HCEC 1CT (cell line): ENCODE results near the gene BEX5.
"Not testable (repeated sequence)": the region's sequence is repeated elsewhere in the genome, so short reads cannot be mapped to it uniquely, and the experiment has no call there.

Source experiments
- DNase-seq: peaks from one replicate; pipeline ENCODE4 v3.0.0-alpha.2; 2017

Gene BEX5

GRCh38 chrX:102155806-102156179 is at the start of gene BEX5:
Gene BEX5 (minus strand): TSS chrX:102155977. CDS start chrX:102154265, 1,712 bp downstream.
- no peak for DNase-seq

DNA sequence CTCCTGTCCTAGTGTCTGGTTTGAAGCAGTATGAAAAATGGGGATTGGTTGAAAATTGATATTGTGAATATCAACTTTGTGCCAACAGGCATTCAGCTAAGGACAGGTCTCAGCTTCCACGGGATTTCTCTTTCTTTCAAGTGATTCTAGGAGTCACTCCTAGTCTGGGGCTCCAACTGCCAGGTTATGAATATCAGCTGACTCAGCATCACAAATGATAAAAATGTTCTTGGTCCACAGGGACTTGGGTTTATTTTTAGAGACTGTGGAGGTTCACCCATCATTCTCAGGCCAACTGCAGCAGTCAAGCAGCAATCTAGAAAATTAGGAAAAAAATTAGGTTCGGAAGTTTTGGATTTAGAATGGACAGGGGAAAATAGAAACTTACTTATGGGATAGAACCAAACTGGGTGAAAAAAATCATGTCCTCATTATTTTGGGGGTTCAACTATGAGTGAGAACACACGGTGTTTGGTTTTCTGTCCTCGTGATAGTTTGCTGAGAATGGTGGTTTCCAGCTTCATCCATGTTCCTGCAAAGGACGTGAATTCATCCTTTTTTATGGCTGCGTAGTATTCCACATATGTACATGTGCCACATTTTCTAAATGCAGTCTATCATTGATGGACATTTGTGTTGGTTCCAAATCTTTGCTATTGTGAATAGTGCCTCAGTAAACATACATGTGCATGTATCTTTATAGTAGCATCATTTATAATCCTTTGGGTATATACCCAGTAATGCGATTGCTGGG is 30.4 kb upstream of the BEX5 start:
- DNase-seq: no peak

GRCh38 chrX:102154900-102155805 is 624 bp downstream of the BEX5 start:
- no peak for DNase-seq

DNA sequence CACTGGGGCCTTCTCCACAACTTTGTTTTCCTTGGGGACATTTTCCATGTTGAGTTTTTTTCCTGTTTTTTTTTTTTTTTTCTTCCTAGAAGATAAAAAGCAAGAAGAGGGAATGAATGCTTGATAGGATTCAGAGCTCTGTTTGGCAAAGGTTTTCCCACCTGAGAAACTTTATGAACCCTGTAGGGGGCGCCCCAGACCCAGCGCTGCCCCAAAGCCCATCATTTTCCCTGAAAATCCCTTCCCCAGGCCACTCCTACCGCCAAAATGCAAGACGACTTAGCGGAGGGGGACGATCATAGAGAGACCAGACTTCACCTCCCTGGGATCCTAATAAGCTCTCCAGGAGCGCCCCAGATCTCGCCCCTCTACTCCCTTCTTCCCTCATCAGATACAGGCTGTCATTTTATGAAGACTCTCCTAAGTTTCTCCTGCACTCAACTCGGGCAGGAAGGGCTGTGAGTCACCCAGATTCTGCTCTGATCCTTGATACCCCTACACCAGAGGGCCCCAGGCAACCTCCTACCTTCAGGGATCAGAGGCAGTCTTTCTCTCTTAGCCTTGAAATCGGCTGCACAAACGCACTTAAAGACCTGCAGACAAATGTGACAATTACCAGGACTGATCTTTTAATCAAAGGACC is 1.4 kb downstream of the BEX5 start:
- DNase-seq: no peak

- DNase-seq: not testable (repeated sequence)
Observed at GRCh38 chrX:102142274-102142673, 13.5 kb downstream of the BEX5 start, which contains the start of gene TCEAL6. Gene TCEAL6 (minus strand): TSS chrX:102142481.

DNA sequence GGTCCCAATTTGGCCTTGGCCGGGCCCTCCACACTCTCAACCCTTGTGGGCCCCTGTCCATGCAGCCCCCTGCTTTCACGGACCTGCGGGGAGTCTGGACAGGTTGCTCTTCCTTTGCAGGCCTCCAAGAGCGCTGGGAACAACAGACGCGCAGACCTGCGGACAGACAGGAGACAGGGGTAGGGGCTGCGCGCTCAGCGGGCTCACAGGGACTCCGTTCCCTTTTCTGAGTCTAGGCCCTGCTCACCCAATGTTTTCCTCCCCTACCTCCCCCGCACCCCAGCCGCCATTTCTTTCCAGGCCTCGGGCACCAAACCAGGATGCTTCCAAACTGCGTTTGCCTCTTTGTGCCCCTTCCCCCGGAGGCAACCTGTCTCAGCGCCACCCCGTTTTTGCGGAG is 14.1 kb downstream of the BEX5 start:
- DNase-seq: not testable (repeated sequence)

- not testable (repeated sequence) for DNase-seq
Observed at GRCh38 chrX:102140876-102141275, 14.9 kb downstream of the BEX5 start.

DNA sequence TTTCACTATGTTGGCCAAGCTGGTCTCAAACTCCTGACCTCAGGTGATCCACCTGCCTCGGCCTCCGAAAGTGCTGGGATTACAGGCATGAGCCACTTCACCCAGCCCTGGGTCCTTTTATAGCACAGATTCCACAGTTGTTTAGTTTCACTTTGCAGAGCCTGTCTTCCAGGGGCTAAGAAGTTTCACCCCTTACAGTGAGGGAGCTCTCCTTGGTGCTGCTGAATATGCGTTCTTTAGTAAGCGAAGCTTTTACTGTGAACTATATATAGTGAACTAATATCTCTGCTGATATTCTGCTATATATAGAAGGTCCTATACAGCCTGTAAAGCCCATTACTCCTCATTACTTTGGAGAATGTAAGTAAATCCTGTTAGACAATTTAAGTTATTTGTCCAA is 17.7 kb downstream of the BEX5 start:
- DNase-seq: no peak

- DNase-seq: no peak
Observed at GRCh38 chrX:102129473-102129872, 26.3 kb downstream of the BEX5 start.

- DNase-seq: no peak
Observed at GRCh38 chrX:102126863-102127262, 28.9 kb downstream of the BEX5 start.

DNA sequence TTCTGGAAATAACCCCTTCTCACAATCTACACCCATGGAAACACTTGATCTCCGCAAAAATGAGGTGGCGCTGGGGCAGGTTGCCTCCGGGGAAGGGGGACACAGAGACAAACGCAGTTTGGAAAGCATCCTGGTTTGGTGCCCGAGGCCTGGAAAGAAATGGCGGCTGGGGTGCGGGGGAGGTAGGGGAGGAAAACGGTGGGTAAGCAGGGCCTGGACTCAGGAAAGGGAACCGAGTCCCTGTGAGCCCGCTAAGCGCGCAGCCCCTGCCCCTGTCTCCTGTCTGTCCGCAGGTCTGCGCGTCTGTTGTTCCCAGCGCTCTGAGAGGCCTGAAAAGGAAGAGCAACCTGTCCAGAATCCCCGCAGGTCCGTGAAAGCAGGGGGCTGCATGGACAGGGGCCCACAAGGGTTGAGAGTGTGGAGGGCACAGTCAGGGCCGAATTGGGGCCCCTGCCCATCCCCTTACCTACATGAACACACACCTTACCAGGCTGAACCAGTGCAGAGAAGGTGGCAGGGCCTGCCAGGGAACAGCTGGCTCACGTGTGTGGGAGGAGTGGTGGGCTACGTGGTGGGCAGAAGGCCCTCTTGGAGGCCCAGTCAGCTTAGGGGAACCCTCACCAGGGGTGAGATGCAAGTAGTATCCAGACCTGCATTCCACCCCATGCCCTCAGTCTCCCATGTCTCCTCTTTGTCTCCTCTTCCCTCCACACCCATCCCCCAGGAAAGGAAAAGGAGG is 29.5 kb downstream of the BEX5 start:
- not testable (repeated sequence) for DNase-seq

- DNase-seq: not testable (repeated sequence)
Observed at GRCh38 chrX:102125436-102125835, 30.3 kb downstream of the BEX5 start, which contains the start of gene TCEAL2. Gene TCEAL2 (plus strand): TSS chrX:102125679. CDS start chrX:102126831, 1,152 bp downstream.

DNA sequence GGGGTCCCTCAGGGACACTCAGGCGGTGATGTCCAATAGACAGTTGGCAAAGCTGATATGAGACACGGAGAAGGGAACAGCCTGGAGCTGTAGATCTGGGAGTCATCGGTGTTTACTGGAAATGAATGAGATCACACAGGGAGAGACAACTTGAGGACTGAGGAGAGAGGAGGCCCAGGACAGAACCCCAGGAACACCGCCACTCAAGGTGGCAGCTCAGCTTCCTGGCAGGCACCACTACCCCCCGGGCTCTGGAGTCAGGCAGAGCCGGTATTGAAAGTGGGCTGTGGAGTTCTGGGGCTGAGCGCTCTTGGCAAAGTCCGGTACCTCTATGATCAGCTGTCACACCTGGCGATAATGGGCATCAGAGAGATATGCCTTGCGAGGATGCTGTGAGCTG is 30.8 kb downstream of the BEX5 start:
- DNase-seq: not testable (repeated sequence)

DNA sequence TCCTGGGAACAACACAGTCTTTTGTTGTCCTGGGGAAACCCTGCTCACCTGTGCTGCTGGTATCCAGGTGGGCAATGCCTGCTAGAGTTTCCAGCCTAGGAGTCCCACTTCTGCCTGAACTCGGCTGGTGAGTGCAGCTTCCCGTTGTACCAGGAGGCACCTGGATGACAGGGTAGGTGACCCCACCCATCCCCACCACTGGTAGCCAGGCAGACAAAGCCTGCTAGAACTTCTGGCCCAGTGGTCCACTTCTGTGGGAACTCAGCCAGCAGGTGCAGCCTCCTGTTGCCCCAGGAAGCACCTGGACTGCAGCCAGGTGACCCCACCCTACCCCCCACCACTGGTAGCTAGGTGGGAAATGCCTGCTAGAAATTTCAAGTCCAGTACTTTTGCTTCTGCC is 40.0 kb downstream of the BEX5 start:
- DNase-seq: no peak

GRCh38 chrX:102113367-102113766 is 42.4 kb downstream of the BEX5 start:
- no peak for DNase-seq
